Measurements from ENCODE around the gene SEMA4D. TPM values are rescaled to one million over a fixed set of nuclear protein-coding genes. Genes with fewer than 3 reads are reported as not detected.

SEMA4D gene
- total and polyA plus RNA-seq, 2 of the 13 experiments (the other 11 are each of a cell fraction or from before 2014, with no cell fraction given), result 0.13 to 0.16 TPM

DNA sequence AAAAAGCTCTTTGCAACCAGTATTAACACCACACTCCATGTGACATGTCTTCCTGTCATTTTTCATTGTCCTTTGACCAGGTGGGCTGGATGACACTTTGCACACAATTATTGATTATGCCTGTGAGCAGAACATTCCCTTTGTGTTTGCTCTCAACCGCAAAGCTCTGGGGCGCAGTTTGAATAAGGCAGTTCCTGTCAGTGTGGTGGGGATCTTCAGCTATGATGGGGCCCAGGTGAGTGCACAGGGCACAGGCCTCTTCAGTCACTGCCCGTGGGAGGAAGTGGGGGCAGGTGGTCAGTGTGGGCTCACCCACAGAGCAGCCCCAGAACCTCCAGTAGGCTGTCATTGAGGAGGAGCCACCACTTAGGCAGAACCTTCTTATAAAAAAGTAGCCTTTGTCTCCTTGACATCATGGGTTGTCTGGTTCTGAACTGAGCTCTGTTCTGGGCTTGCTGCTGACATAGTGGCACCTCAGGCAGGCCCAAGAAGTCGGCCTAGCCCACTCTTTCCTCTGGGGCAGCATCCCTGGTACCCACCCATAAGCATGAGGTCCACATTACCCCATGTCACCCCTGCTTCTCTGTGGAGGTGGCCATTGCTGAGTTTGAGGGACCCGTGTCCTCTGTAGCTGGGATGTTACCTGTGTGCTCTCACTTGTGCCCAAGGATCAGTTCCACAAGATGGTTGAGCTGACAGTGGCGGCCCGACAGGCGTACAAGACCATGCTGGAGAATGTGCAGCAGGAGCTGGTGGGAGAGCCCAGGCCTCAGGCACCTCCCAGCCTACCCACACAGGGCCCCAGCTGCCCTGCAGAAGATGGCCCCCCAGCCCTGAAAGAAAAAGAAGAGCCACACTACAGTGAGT is 140.3 kb downstream of the SEMA4D start (continued):
- TF ChIP-seq ZNF431 (CRISPR knock-in tag; IDR thresholded peaks at IDR 0.05; ENCODE audit: borderline replicate concordance, low read depth) (peak; percentile 67; the same call in 1 of the 2 replicates), CHCHD3 (CRISPR knock-in tag; IDR thresholded peaks at IDR 0.05) (no peak), ZNF652 (CRISPR knock-in tag; IDR thresholded peaks at IDR 0.05; ENCODE audit: borderline replicate concordance, low read depth) (peak; percentile 49; the same call in 1 of the 2 replicates), WIZ (CRISPR knock-in tag; IDR thresholded peaks at IDR 0.05) (peak; percentile 43; the same call in 1 of the 2 replicates), HOMEZ (CRISPR knock-in tag; IDR thresholded peaks at IDR 0.05; ENCODE audit: low read depth) (peak; percentile 60; the same call in 1 of the 2 replicates), BORCS8-MEF2B (CRISPR knock-in tag; IDR thresholded peaks at IDR 0.05) (peak; percentile 45; the same call in 1 of the 2 replicates), ZNF335 (CRISPR knock-in tag; IDR thresholded peaks at IDR 0.05) (0 out of 2 replicates have a peak, but pooled peaks have one; percentile 59), KLF16 (CRISPR knock-in tag; IDR thresholded peaks at IDR 0.05) (peak in 1 of 2 experiments; percentile 86; a peak in 2 of 4 replicates), REPIN1 (CRISPR knock-in tag; IDR thresholded peaks at IDR 0.05; ENCODE audit: borderline replicate concordance, low read depth) (peak; percentile 92; the same call in 1 of the 2 replicates), ZNF556 (CRISPR knock-in tag; IDR thresholded peaks at IDR 0.05; ENCODE audit: borderline replicate concordance) (peak; percentile 53), NFYB (CRISPR knock-in tag; IDR thresholded peaks at IDR 0.05) (no peak), REL (CRISPR knock-in tag; conservative IDR thresholded peaks at IDR 0.05) (no peak), ELF3 (CRISPR knock-in tag; IDR thresholded peaks at IDR 0.05) (peak; percentile 82), GATA4 (IDR thresholded peaks at IDR 0.05; ENCODE audit: borderline replicate concordance, low read depth) (peak; percentile 75; the same call in 1 of the 2 replicates), ZBTB2 (CRISPR knock-in tag; IDR thresholded peaks at IDR 0.05; ENCODE audit: low read depth) (no peak), NBN (conservative IDR thresholded peaks at IDR 0.05) (no peak), SSRP1 (CRISPR knock-in tag; IDR thresholded peaks at IDR 0.05) (no peak), ATF3 (CRISPR knock-in tag; IDR thresholded peaks at IDR 0.05) (peak; percentile 49; the same call in 1 of the 2 replicates)
- TF ChIP-seq, protein P1, sequence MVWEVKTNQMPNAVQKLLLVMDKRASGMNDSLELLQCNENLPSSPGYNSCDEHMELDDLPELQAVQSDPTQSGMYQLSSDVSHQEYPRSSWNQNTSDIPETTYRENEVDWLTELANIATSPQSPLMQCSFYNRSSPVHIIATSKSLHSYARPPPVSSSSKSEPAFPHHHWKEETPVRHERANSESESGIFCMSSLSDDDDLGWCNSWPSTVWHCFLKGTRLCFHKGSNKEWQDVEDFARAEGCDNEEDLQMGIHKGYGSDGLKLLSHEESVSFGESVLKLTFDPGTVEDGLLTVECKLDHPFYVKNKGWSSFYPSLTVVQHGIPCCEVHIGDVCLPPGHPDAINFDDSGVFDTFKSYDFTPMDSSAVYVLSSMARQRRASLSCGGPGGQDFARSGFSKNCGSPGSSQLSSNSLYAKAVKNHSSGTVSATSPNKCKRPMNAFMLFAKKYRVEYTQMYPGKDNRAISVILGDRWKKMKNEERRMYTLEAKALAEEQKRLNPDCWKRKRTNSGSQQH (CRISPR knock-in tag; IDR thresholded peaks at IDR 0.05; ENCODE audit: low read depth), result peak; percentile 93
- TF ChIP-seq, protein P2, sequence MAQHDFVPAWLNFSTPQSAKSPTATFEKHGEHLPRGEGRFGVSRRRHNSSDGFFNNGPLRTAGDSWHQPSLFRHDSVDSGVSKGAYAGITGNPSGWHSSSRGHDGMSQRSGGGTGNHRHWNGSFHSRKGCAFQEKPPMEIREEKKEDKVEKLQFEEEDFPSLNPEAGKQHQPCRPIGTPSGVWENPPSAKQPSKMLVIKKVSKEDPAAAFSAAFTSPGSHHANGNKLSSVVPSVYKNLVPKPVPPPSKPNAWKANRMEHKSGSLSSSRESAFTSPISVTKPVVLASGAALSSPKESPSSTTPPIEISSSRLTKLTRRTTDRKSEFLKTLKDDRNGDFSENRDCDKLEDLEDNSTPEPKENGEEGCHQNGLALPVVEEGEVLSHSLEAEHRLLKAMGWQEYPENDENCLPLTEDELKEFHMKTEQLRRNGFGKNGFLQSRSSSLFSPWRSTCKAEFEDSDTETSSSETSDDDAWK (CRISPR knock-in tag; IDR thresholded peaks at IDR 0.05), result no peak
- TF ChIP-seq, protein P3, sequence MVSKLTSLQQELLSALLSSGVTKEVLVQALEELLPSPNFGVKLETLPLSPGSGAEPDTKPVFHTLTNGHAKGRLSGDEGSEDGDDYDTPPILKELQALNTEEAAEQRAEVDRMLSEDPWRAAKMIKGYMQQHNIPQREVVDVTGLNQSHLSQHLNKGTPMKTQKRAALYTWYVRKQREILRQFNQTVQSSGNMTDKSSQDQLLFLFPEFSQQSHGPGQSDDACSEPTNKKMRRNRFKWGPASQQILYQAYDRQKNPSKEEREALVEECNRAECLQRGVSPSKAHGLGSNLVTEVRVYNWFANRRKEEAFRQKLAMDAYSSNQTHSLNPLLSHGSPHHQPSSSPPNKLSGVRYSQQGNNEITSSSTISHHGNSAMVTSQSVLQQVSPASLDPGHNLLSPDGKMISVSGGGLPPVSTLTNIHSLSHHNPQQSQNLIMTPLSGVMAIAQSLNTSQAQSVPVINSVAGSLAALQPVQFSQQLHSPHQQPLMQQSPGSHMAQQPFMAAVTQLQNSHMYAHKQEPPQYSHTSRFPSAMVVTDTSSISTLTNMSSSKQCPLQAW (CRISPR knock-in tag; IDR thresholded peaks at IDR 0.05), result peak; percentile 84; the same call in 1 of the 2 replicates
